Kidney (tissue), 14 donors: ENCODE results near the gene MYL11. TPM values are rescaled to one million over a fixed set of nuclear protein-coding genes. Genes with fewer than 3 reads are reported as not detected.

Source experiments
- DNase-seq, 5 donors: peaks; one replicate each; pipeline ENCODE4 v3.0.0-alpha.2; 2013 to 2020
- FAIRE-seq: peaks from 2 replicates; lab custom pipeline; 2012; peaks lifted over from hg19 to GRCh38; lab: Jason Lieb, UNC
- H3K27ac ChIP-seq, 2 donors: one replicate each; pipeline ENCODE4 v1.7.0; 2013; ENCODE audit warnings: low read depth in 2 of 2, low read length in 2 of 2, inconsistent platforms in 1 of 2
- H3K27me3 ChIP-seq: one replicate; pipeline ENCODE4 v1.7.1; 2013; ENCODE audit warnings: low read length, inconsistent platforms; ENCODE audit not compliant: control insufficient read depth, insufficient read depth
- H3K36me3 ChIP-seq, 3 donors: one replicate each; pipeline versions ENCODE4 v1.7.0 to v1.7.1; 2013; ENCODE audit warnings: low read length in 3 of 3, control low read depth in 1 of 3, inconsistent platforms in 1 of 3; ENCODE audit not compliant: insufficient read depth in 3 of 3, control insufficient read depth in 2 of 3
- H3K4me1 ChIP-seq, 3 donors: one replicate each; pipeline versions ENCODE4 v1.7.0 to v1.7.1; 2013; ENCODE audit warnings: low read length in 3 of 3, inconsistent platforms in 1 of 3, low read depth in 1 of 3; ENCODE audit not compliant: control insufficient read depth in 2 of 3, insufficient read depth in 2 of 3
- H3K4me3 ChIP-seq, 3 donors: one replicate each; pipeline versions ENCODE4 v1.7.0 to v1.8.1; 2013; ENCODE audit warnings: low read length in 3 of 3, control low read depth in 1 of 3, inconsistent platforms in 1 of 3
- H3K9ac ChIP-seq, 3 donors: one replicate each; pipeline versions ENCODE4 v1.7.0 to v1.7.1; 2013; ENCODE audit warnings: low read length in 3 of 3, control low read depth in 1 of 3, inconsistent platforms in 1 of 3
- H3K9me3 ChIP-seq, 3 donors: one replicate each; pipeline versions ENCODE4 v1.7.0 to v1.7.1; 2013; ENCODE audit warnings: low read length in 3 of 3, control low read depth in 1 of 3, inconsistent platforms in 1 of 3; ENCODE audit not compliant: control insufficient read depth in 2 of 3, insufficient read depth in 1 of 3
- CTCF ChIP-seq: IDR thresholded peaks from 3 replicates; pipeline ENCODE4 v1.5.1; 2012; ENCODE audit warnings: mild to moderate bottlenecking, moderate library complexity, borderline replicate concordance; ENCODE audit not compliant: insufficient read depth; ENCODE audit errors: extremely low read depth
- intact Hi-C: fragments of 100-400 bp; cut with DNase I; formaldehyde crosslinking; loops from one replicate; pipeline ENCODE4 v1.11.1; 2022
- polyA plus RNA-seq: library from polyadenylated mRNA; stranded (reverse); fragments of 350-450 nt; fragmentation: Illumina TruSeq; extraction: RNeasy Lipid Tissue Mini Kit (QIAGEN cat#74804); gene quantifications from one replicate; pipeline ENCODE4 v1.2.3, GENCODE V29; 2014; ENCODE audit warnings: low read depth, low replicate concordance; ENCODE audit not compliant: insufficient read depth
- total RNA-seq: library from RNA; stranded (reverse); fragmentation: NEBNext Ultra II Directional; extraction: Animal tissue kit (Norgen Biotek cat#: 25700); gene quantifications from one replicate; pipeline ENCODE4 v1.2.1, GENCODE V29; 2021
- donor health status: control.
- donor health status: control.
- donor health status: control.
- donor health status: control.
- donor health status: control.
- donor health status: DM: yes; HTN: yes; CAD: no.
- donor health status: Normal renal cell carcinoma (clear cell type).

The MYL11 gene
- total and polyA plus RNA-seq, 2 donors from 2014 or later = 2.3 TPM; not detected in 1

GRCh38 chr16:30375864-30376263 lies 1.3 kb downstream of the MYL11 start:
- no peak for FAIRE-seq
- Histone ChIP-seq H3K4me3 (no peak overlapping the region), H3K4me1 (peaks cover 0 to 13% (median 4%) of the 10 kb centered on the region in 3 donors), H3K27me3 (no peaks in the 10 kb centered on the region), H3K9me3 (no peaks in the 10 kb centered on the region), H3K9ac (no peak overlapping the region), H3K36me3 (no peaks in the 10 kb centered on the region), H3K27ac (no peak overlapping the region)
- peak in 1 of 5 donors; percentile 53 for DNase-seq
- intact Hi-C loops = no loop called here
- no peak for TF ChIP-seq CTCF

- no peak for FAIRE-seq
- no peaks in the 10 kb centered on the region for H3K27me3 ChIP-seq
- H3K36me3 ChIP-seq = no peaks in the 10 kb centered on the region
- peaks cover 0 to 10% (median 4%) of the 10 kb centered on the region in 3 donors for H3K4me1 ChIP-seq
- DNase-seq = peak in 1 of 5 donors; percentile 70
- intact Hi-C loops = no loop called here
- no peak overlapping the region for H3K4me3 ChIP-seq
- no peak for TF ChIP-seq CTCF
- H3K9me3 ChIP-seq = no peaks in the 10 kb centered on the region
- H3K9ac ChIP-seq = no peak overlapping the region
- no peak overlapping the region for H3K27ac ChIP-seq
Observed at GRCh38 chr16:30376461-30376902, 1.9 kb downstream of the MYL11 start.

GRCh38 chr16:30377050-30377811 lies 2.6 kb downstream of the MYL11 start:
- Histone ChIP-seq H3K27ac (peak overlapping the region; percentile 99 to 100), H3K9me3 (no peaks in the 10 kb centered on the region), H3K27me3 (no peaks in the 10 kb centered on the region), H3K4me3 (peak overlapping the region; percentile 52 to 73 (median 57)), H3K4me1 (peaks cover 0 to 10% (median 4%) of the 10 kb centered on the region in 3 donors), H3K36me3 (no peaks in the 10 kb centered on the region), H3K9ac (peak overlapping the region; percentile 59 to 97 (median 71))
- intact Hi-C loops = no loop called here
- TF ChIP-seq CTCF = no peak
- FAIRE-seq (no peak), DNase-seq (no peak)
